Stimulated activated CD8-positive, alpha-beta memory T cell treated with anti-CD3 and anti-CD28 coated beads, Interleukin-2, amount 100 ng/mL, for 48 hours (primary cell): Measurements from ENCODE around the gene ASAP2.

Source experiments
- DNase-seq, 2 donors: peaks; one replicate each; pipeline ENCODE4 v3.0.0-alpha.2; 2020; ENCODE audit warnings: low read depth in 2 of 2

The ASAP2 gene

GRCh38 chr2:9424447-9425164 lies 218.0 kb downstream of the ASAP2 start:
- DNase-seq: no peak

GRCh38 chr2:9428965-9429577 lies 222.5 kb downstream of the ASAP2 start:
- DNase-seq: no peak

- DNase-seq: no peak
Observed at GRCh38 chr2:9430316-9431293, 224.0 kb downstream of the ASAP2 start.

GRCh38 chr2:9434489-9434888 lies 227.9 kb downstream of the ASAP2 start:
- DNase-seq: no peak

- no peak for DNase-seq
Observed at GRCh38 chr2:9439536-9439935, 232.9 kb downstream of the ASAP2 start.

GRCh38 chr2:9440058-9440727 lies 233.6 kb downstream of the ASAP2 start:
- DNase-seq: no peak

- DNase-seq: no peak
Observed at GRCh38 chr2:9441556-9441955, 234.9 kb downstream of the ASAP2 start.

- no peak for DNase-seq
Observed at GRCh38 chr2:9443526-9443925, 236.9 kb downstream of the ASAP2 start.

- no peak for DNase-seq
Observed at GRCh38 chr2:9445089-9445488, 238.5 kb downstream of the ASAP2 start.

- no peak for DNase-seq
Observed at GRCh38 chr2:9451231-9451630, 244.6 kb downstream of the ASAP2 start.
